AML-193 (cell line): ENCODE data around the gene LRRC9.
A peak's percentile ranks its signal among the peaks of the same experiment; 100 is the strongest.
"Not testable (repeated sequence)": the region's sequence is repeated elsewhere in the genome, so short reads cannot be mapped to it uniquely, and the experiment has no call there.

Experiments used
- DNase-seq, 2 experiments: peaks; one replicate each; lab custom pipeline; 2025; lab: John Stamatoyannopoulos, UW

Gene LRRC9

DNA sequence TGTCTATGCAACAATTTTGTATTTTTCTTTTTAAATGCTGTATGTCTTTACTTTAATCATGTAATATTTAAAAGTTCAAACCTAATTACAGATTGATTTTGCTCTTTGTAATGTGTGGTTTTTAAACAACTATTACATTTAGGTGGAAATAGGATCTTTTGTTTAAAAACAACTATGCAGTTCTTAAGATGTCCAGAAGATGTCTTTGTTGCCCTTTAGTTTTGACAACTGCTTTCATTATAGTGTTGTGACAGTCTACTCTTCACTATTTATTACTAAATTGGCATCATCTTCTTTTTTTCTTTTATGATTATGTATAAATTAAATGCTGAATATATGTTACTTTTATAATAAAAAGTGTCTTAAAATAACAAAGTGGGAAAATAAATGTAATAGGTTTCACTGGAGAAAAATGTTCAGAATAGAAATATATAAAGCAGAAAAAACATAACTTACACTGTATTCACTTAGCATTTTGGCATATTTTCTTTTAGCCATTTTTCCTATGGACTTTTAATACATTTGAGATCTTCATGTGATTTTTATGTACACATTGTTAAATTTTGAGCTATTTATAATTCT is 144.6 kb downstream of the LRRC9 start:
- peak; percentile 66 to 68 for DNase-seq

DNA sequence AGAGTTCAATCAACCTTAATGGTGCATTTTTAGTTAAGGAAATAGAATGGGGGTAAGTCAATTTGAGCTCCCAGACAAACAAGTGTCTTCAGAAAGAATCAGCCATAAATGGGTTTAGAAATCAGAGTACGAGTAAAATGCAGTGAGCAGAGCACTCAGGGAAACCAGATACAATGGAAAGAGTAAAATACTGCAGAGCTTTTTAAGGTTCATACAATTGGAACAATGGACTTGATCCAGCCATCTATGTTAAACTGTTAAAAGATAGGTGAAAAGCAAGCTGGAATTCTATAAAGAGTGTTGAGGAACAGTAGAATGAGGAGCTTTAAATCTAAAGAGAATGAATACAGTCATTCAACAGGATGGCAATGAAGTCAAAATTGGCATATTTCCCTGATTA is 147.9 kb downstream of the LRRC9 start:
- DNase-seq: no peak

DNA sequence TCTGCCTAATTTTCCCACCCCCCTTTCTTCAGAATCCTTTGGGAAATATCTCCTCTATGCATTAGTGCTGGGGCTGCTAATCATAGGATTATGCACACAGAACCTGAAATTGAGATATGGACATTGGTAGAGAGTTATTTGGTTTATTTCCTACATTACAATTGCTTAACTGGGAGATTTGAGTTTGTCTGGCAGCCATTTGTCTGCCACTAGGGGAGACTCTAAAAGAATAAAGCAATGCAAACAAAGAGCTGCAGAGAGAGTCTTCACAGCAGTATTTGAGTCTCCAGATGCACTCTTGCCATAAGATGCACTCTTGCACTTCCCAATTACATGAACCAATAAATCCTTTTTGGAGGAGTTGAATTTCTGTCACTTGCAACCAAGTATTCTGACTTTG is 159.8 kb downstream of the LRRC9 start:
- DNase-seq: peak; percentile 12 to 23

DNA sequence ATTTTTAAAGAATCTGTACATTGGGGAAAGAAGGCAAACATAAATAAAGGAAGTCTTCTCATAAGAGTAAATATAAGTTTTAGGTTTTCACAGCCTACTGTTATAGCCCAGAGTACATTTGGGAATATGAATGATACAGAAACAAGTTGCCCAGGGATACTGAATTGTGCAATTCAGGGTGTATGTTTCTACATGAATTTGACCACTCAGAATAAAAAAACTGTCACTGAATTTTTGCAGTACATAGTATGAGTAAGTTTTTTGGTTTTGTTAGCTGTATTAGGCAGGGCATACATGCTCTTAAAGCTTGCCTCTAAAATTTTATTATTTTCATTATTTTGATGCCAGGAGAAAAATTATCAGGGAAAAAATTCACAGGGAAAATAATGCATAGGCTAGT is 165.1 kb downstream of the LRRC9 start:
- peak; percentile 52 to 64 for DNase-seq

GRCh38 chr14:60085693-60086092 is 165.7 kb downstream of the LRRC9 start:
- no peak for DNase-seq

GRCh38 chr14:60087668-60088067 is 167.7 kb downstream of the LRRC9 start:
- DNase-seq: no peak

- DNase-seq: no peak
These were observed 169.3 kb downstream of the LRRC9 start for GRCh38 chr14:60089221-60089620.

DNA sequence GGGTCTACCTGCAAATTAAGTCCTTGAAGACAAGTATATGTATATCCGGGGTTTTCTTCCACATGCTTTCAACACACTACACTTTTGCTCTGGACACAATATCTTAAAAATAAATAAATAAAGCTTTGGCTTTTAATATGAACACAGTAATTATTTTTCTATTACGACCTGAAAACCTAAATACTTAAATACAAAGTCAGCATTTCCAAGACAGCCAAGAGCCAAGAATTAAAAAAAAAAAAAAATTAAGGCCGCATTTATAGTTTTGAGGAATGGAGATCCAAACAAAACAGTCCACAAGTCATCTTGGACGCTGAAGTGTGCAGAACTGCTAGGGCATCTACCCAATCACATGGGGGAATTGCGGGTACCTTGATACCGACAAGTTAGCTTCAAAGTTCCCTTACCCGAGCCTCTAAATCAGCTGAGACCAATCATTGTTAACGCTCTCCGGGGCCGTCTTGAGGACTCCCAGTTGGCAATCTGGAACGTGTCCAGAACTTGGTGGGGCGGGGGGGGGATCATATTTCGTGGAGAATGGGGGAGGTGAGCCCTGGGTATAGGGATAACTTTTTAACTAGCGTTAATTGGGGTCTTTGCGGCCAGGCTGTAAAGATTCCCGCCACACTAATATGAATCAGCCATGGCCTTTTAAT is 171.0 kb downstream of the LRRC9 start:
- peak; percentile 10 to 41 for DNase-seq

- DNase-seq: peak; percentile 95 to 96
These were observed 171.9 kb downstream of the LRRC9 start, which contains the start of gene PCNX4 for GRCh38 chr14:60091550-60092525. PCNX4 (plus strand) TSS chr14:60091923; CDS start chr14:60107639, 15,716 bp downstream.

- DNase-seq: peak; percentile 22 to 38
These were observed 172.6 kb downstream of the LRRC9 start for GRCh38 chr14:60092526-60092920.

DNA sequence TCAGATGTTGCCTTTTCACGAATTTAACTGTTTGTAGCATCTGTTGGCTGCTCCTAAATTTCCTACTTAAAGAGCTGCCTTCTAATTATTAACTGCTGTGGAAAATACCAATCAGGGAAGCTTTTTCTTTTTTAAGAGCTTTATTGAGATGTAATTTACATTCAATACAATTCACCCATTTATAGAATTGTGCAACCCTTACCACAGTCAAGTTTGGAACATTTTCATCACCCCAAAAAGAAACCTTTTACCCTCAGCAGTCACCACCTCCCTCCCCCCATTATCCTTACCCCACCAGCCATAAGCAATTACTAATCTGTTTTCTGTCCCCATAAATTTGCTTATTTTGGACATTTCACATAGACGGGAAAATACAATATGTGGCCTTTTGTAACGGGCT is 173.1 kb downstream of the LRRC9 start:
- peak; percentile 16 to 34 for DNase-seq

DNA sequence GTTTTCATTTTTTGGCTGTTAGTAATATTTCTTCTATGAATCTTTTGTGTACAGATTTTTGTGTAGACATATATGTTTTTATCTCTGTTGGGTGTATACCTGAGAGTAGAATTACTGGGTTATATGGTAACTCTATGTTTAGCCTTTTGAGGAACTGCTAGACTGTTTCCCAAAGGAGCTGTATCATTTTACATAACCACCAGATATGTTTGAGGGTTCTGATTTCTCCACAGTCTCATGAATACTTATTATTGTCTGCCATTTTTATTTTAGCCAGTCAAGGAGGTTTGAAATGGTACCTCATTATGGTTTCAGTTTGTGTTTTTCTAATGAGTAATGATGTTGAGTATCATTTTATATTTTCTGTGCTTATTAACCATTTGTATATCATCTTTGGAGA is 173.7 kb downstream of the LRRC9 start:
- peak in 1 of 2 experiments; percentile 23 for DNase-seq

GRCh38 chr14:60094306-60094897 is 174.5 kb downstream of the LRRC9 start:
- DNase-seq: peak in 1 of 2 experiments; percentile 6

DNA sequence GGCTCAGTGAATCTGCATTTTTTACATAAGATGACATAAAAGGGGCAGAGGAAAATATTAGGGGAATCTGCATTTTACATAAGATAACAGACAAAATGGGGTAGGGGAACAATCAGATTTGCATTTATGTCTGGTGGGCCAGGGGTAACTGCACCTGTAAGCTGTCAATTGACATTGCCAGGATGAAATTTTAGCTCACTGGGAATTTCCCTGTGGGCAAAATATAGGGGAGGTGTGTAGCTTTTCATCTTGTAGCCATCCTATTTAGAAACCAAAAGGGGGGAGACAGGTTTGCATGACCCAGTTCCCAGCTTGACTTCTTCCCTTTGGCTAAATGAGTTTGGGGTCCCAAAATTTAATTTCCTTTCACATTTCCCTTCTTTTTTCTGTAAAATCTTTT is 175.3 kb downstream of the LRRC9 start:
- no peak for DNase-seq

DNA sequence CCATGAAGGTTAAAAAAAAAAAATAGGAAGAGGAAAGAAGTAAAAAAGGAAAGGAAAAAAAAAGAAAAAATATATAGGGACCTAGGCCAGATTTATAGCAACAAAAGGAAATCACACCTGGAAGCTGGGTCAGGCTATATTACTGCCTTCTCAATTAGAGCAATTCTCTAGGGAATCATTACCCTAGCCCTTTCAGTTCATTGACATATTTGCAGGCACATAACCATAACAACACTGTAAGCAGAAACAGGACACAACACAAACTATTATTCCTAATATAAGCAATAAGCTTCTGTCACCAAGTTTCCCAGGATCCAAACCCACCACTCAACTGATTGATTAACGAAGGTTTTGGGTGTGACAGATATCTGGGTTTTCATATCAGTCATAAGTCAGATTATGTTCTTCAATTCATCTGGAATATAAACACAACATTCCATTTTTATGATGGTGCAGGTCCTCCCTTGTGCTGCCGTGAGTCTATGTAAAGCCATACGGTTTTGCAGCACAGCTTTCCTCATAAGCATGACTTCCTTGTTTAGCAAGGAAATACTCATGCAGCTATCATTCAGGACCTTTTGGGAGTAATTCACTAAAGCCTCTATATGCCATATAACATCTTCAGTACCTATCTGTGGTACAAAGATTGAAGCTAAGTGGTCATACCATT is 176.0 kb downstream of the LRRC9 start:
- DNase-seq: no peak

DNA sequence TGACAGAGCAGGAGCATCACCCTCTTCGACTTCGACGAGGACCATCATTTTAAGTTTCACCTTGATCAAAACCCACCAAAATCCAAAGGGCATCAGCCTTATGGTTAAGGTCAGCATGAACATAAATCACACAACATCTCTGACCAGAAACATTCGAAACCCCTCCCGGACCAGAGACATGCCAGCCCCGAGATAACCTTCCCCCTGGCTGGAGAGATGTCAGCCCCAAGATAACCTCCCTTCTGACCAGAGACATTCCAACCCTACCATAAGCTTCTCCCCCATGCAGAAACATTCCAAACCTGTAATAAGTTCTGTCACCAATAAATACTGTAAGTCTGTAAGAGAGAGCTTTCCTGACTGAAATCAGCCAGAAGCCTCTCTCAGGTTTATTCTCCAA is 178.0 kb downstream of the LRRC9 start:
- DNase-seq: no peak

DNA sequence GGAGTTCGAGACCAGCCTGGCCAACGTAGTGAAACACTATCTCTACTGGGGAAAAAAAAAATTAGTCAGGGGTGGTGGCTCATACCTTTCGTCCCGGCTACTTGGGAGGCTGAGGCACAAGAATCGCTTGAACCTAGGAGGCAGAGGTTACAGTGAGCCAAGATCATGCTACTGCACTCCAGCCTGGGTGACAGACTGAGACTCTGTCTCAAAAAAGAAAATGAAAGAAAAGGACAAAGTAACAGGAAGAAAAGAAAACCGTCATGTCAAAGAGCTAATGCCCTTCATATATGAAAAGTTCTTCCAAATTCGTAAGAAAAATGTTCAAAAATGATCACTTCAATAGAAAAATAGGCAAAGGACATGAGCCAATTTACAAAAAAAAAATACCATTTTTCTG is 179.9 kb downstream of the LRRC9 start:
- not testable (repeated sequence) for DNase-seq

- DNase-seq: no peak
These were observed 181.8 kb downstream of the LRRC9 start for GRCh38 chr14:60101786-60102185.

DNA sequence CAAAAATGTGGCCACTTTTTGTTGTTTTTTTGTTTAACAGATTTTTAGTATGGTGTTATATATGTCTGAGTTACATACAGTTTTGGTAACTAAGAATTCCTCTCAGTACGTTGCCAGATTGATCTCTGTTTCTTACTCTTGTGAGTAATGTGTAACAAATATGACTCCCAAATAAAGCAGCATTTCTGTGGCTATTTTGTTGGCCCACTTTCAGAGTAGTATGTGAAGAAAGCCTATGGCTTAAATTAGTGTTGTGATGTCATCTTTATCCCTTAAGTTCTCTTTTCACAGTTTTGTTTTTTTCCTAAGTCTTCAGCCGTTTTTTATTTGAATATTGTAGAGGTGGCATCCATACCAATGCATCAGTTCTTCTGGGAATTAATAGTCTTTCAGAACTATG is 182.4 kb downstream of the LRRC9 start:
- DNase-seq: no peak

DNA sequence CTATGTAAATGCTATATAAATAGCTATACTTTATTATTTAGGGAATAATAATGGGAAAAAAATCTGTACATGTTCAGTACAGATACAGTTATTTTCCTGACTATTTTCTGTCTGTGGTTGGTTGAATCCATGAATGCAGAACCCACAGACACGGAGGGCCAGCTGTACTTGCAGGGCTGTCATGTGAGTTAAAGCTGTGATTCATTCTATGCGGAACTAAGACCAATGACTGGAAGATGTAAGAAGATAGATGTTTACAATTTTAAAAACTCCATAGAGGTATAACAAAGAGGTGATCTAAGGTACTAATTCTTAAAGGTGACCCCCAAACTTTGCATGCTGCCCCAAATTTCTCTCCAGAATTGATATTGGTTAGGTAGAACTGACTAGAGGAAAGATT is 186.4 kb downstream of the LRRC9 start:
- no peak for DNase-seq

- DNase-seq: no peak
These were observed 187.5 kb downstream of the LRRC9 start for GRCh38 chr14:60107477-60107876.

DNA sequence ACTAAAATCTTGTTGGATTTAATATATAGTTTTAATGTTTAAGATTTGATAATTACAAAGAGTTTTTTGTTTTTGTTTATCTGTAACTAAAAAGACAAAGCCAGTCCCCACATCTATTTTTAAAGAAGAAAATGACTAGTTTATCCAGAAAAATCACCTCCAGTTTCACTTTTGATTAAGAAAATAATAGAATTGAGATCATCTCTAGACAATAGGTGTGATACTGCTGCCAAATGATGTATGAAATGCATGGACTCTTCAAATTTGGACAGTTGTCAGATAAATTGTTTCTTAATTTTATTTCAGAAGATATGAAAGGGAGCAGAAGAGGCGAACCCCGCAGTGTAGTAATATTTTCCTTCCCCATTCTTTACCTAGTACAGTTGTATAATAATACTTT is 191.8 kb downstream of the LRRC9 start:
- DNase-seq: no peak
